Cerebellar cortex (tissue), 1 donor: ENCODE measurements around the gene TMCC2.
"Not testable (repeated sequence)": the region's sequence is repeated elsewhere in the genome, so short reads cannot be mapped to it uniquely, and the experiment has no call there.

Experiments
- DNase-seq: peaks from one replicate; pipeline ENCODE4 v3.0.0-alpha.2; 2015; ENCODE audit warnings: low spot score

Gene TMCC2

DNA sequence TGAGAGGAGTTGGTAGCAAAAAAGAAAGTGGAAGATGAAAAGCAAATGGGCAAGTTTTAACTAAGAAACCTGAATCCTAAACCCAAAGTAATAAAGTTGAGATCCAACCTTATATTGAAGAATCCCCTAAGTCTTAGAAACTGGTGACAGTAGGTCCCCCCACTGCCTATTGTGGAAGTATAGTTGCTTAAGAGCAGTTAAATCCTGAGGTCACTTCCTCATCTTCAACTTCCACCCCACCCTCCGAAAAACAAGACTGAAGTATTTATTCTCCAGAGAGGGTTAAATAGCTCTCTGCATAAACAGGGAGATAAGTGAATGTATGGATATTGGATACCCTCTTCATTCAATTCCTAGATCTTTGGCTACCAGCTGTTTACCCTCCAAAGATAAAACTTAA, 13.0 kb upstream of the TMCC2 start:
- DNase-seq: no peak

DNA sequence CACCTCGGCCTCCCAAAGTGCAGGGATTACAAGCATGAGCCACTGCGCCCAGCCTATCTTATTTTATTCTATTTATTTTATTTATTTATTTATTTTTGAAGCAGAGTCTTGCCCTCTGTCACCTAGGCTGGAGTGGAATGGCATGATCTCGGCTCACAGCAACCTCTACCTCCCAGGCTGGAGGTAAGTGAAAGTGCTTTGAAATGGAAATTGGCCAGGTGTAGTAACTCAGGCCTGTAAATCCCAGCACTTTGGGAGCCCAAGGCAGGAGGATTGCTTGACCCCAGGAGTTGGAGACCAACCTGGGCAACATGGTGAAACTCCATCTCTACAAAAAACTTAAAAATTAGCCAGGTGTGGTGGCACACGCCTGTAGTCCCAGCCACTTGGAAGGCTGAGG, 11.2 kb upstream of the TMCC2 start:
- DNase-seq: no peak

DNA sequence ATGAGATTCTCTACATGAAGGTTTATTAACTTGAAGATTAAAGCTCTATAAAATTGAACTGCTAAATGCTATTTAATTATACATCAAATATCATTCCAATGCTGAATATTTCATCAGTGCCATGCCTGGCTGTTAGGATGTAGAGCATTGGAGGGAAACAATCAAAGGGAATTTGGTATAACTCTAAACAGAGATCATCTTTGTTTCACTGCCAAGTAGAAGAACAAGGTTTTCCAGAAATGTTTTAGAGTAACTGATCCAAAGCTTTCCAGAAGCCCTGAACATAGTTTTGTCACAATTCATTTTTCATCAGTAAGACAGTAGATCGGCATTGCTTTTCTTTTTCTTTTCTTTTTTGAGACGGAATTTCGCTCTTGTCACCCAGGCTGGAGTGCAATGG, 10.3 kb upstream of the TMCC2 start:
- DNase-seq: no peak

- DNase-seq: no peak
These were observed 7.3 kb upstream of the TMCC2 start for GRCh38 chr1:205220421-205220820.

DNA sequence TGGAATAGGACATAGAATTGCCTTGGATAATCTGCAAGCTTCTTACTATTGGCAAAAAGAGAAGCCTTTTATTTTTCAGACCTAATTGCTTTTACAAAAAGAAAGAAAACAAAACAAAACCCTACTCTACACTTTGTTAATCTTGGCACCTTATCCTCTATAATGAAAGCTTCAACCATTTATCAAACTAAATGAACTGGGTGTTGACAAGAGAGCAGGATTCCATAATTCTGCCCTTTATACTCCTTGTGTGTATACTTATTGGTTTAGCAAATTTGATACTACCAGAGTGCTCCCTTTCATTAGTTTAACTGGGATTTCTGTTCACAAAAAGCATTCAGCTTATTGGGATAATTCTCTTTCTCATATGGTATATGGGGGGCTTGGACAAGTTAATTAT, 3.0 kb upstream of the TMCC2 start:
- DNase-seq: no peak

DNA sequence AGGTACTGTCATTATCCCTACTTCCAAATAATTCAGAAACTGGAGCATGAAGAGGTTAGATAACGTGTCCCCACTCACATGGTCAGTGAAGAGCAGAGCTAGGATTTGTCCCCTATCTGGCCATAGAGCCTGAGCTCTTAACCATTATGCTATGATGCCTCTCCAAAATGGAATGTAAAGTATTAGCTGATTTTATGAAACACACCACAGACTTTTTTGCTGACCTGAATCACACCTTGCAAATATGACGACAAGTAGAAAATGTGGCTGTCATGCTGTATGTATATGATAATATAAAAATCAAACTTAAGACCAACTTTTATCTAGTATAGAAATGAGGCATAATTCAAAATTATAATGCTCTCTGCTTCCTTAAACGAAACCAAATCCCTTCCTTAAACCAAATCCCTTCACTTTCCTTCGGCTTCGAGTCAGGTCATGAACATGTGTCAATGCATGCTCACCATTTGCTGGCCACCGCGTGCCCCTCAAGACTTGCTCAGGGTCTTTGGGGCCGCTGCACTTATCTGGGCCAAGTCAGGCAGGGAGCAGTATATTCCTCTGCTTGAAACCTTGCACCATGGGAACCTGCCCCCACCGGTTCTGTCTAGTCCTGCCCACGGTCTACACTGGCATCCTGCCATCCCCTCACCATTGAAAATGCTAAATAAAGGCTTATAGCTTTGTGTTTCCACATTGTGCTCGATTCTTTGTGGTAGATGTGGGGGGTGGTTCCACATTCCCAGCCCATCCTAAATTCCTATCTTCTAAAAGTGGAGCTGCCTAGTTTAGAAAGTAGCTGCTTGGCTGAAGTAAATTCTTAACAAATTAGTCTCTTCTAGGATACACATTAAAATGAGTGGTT, 1.6 kb upstream of the TMCC2 start:
- DNase-seq: no peak

- peak; percentile 52 for DNase-seq
These were observed 720 bp upstream of the TMCC2 start for GRCh38 chr1:205226868-205227583.

DNA sequence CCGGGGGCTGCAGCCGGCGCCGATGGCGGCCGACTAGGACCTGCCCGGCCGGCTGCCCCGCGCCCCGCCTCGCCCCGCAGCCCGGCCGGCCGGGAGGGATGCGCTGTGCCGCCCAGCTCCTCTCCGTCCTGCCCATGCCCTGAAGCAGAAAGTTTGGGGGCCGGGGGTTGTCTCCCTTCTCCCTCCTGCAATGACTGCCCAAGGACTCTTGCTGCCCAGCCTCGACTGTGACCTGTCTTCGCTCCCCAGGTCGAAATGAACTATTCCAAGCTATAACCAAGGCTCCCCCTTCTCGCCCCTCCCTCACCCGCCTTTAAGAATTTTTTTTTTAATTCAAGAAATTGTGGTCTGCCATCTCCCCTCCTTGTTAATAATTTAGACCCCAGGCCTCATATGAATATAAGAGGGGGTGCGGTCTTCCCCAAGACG, 361 bp downstream of the TMCC2 start:
- DNase-seq: no peak

GRCh38 chr1:205229399-205229871, 1.7 kb downstream of the TMCC2 start:
- DNase-seq: peak; percentile 95

DNA sequence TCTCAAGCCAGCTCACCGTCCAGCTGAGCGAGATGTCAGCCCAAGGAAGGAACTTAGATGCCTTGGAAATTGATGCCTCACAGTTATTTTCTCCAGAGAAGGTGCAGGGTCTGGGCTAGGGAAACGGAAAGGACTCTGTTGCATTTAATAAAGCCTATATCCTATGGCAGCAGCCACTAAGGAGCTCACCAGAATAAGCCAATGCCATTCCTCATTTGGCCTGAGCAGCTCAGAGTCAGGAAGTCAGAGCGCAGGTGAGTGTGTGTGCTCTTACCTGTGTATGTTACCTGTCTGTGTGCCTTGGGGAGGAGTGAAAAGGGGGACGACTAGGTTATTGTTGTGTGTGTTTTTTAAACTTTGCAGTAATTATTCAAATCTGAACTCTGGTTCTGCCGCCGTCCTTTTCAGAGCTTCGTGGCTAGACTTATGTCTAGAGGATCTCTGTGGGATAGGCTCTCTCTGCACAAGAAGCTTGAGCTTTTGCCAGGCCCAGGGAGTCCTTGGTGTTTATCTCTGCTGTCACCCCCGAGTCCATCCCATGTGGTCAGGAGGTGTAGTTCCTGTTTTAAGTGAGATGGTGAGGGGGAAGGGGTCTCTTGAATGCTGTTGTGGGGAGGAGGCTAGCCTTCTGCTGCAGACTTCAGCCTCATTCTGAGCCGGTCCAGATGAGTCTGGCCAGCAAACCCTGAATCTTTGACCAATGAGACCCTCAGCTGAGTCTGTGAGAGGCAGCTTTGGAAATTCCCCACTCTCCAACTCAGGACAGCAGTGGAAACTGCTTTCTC, 2.4 kb downstream of the TMCC2 start:
- peak; percentile 53 for DNase-seq

DNA sequence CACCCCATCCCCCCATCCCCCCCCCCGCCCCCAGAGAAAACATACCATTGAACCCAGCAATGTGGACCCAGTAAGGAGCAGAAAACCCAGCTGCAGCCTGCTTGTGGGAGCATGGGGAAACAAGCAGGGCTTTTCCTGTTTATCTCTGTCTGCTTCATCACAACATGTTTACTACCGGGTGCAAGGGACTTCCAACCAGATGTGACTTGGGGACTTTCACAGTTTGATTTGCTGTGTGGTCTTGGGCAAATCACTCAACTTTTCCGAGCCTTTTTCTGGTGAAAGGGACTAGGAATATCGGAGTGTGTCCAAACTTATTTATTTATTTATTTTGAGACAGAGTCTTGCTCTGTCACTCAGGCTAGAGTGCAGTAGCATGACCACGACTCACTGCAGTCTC, 3.2 kb downstream of the TMCC2 start:
- DNase-seq: no peak

DNA sequence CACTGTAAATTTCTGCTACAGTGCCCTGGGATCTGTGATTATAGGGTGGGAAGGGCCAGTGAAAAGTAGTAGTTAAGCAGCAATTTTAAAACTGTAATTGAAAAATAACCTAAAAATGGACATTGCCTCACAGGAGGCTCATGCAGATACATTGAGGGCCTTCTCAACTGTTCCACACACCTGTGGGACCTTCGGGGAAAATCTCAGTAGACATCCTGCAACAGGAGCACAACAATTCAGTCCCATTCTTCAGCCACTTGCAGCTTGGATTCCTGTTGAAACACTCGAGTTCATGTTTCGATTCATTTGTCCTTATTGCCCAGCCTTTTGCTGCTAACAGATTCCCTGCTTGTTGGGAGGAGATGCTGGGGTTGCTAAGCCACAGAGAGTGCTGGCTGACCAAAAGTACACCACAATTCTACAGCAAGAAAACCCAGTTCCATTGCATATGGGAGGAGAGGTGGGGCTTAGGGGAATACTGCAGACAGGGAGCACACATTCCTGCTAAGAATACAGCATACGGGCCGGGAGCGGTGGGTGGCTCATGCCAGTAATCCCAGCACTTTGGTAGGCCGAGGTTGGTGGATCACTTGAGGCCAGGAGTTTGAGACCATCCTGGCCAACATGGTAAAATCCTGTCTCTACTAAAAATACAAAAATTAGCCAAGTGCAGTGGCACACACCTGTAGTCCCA, 4.5 kb downstream of the TMCC2 start:
- DNase-seq: no peak

GRCh38 chr1:205232945-205233397, 5.2 kb downstream of the TMCC2 start:
- DNase-seq: no peak

GRCh38 chr1:205233986-205234385, 6.2 kb downstream of the TMCC2 start:
- not testable (repeated sequence) for DNase-seq

- DNase-seq: no peak
These were observed 8.2 kb downstream of the TMCC2 start for GRCh38 chr1:205235951-205236350.

DNA sequence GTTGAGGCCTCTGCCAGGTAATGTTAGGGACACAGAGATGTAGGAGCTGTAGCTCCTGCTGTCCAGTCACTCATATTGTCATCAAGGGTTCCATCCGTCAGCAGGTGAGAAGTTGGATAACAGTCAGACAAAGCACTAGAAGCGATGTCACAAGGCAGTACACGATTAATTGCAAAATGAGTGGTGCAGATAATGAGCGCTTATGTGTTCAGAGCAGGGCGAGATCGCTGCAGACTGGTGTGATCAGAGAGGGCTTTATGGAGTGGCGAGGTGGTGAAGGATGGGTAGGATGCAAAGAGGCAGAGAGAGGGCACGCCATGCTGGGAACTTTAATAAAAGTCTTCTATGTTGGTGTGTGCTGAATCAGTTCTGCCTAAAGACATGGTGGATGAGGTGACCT, 8.8 kb downstream of the TMCC2 start:
- DNase-seq: no peak

DNA sequence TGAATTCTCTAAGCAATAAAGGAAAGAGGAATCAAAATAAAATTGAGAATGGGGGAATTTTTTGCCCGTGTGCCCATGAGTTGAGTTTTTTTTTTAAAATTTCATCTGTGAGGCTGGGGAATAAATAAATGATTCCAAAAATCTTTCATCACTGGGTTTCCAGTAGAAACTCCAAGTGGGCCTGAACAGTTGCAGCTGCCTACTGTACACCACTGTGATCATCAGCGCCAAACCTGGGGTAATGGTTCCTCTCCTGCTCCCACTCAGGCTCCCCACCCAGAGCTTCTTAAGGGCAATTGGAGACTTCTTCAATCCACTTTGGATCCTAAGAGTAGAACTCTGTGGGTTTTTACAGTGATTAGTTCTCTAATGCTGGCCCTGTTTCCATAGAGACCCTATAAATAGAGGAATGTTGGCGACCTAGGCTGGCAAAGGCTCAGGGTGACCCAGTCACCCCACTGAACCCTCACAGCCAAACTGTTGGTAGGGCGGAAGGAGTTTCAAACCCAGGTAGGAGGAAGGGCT, 9.3 kb downstream of the TMCC2 start:
- DNase-seq: no peak

DNA sequence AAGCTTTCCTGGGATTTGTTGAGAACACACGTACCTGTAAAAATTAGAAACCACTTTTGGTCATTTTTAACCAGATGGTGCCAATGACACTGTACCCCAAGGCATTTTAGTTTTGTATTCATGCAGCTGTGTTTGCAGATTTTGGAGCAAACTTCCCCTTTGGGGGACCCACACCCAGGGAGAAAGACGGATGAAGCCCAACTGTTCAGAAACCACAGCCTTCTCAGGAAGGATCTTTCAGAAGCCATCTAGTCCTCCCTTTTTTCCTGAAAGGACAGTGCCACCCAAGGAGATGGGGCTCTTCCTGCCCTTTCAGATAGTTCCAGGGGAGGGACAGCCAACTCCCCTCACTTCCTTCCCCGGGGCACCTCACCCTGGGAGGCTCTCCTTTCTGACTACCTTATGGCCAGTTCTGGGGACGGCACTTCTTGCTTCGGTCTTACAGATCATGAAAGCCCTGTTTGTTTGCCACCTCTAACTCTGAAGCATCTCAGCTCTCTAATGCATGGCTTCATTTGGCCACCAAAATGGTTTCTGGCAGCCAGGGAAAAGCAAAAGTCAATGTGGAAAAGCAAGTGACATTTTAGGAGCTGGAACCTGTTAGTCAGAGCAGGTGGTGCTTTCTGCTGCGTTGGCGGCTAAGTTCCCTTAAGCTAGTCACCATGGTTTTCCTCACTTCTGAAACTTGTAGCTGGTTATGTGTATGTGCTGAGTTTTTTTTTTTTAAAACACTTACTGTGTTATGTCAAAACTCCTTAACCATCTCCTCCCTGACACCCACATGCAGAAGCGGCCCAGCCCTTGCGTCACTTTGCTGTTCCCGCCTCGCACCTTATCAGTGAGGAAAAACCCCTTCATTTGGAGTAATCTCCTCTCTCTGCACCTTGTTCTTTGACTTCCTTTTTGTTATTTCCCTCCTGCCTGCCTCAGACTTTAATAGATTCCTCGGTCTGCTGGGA, 10.1 kb downstream of the TMCC2 start:
- DNase-seq: peak; percentile 64

- no peak for DNase-seq
These were observed 11.3 kb downstream of the TMCC2 start for GRCh38 chr1:205239078-205239477.

- no peak for DNase-seq
These were observed 12.4 kb downstream of the TMCC2 start for GRCh38 chr1:205240118-205240517.
